HUES6 (cell line): ENCODE data around the gene MAMDC4.
A peak's percentile ranks its signal among the peaks of the same experiment; 100 is the strongest.
"Not testable (repeated sequence)": the region's sequence is repeated elsewhere in the genome, so short reads cannot be mapped to it uniquely, and the experiment has no call there.

Source experiments
- H3K27ac ChIP-seq: 2 replicates; pipeline ENCODE4 v1.7.0; 2013; ENCODE audit warnings: low read depth, mild to moderate bottlenecking, low read length, inconsistent platforms
- H3K27me3 ChIP-seq: 2 replicates; pipeline ENCODE4 v1.6.1; 2013; ENCODE audit warnings: low read length; ENCODE audit not compliant: control insufficient read depth, insufficient read depth
- H3K36me3 ChIP-seq: 2 replicates; pipeline ENCODE4 v1.6.1; 2013; ENCODE audit warnings: low read length; ENCODE audit not compliant: control insufficient read depth, insufficient read depth
- H3K4me1 ChIP-seq: 2 replicates; pipeline ENCODE4 v1.6.1; 2013; ENCODE audit warnings: low read length; ENCODE audit not compliant: control insufficient read depth, insufficient read depth
- H3K4me3 ChIP-seq: 2 replicates; pipeline ENCODE4 v1.5.1; 2013; ENCODE audit warnings: low read depth, low read length
- H3K9ac ChIP-seq: one replicate; pipeline ENCODE4 v1.6.1; 2013; ENCODE audit warnings: mild to moderate bottlenecking, low read length
- H3K9me3 ChIP-seq: 2 replicates; pipeline ENCODE4 v1.6.1; 2013; ENCODE audit warnings: low read depth, low read length; ENCODE audit not compliant: control insufficient read depth, insufficient read depth

The MAMDC4 gene

DNA sequence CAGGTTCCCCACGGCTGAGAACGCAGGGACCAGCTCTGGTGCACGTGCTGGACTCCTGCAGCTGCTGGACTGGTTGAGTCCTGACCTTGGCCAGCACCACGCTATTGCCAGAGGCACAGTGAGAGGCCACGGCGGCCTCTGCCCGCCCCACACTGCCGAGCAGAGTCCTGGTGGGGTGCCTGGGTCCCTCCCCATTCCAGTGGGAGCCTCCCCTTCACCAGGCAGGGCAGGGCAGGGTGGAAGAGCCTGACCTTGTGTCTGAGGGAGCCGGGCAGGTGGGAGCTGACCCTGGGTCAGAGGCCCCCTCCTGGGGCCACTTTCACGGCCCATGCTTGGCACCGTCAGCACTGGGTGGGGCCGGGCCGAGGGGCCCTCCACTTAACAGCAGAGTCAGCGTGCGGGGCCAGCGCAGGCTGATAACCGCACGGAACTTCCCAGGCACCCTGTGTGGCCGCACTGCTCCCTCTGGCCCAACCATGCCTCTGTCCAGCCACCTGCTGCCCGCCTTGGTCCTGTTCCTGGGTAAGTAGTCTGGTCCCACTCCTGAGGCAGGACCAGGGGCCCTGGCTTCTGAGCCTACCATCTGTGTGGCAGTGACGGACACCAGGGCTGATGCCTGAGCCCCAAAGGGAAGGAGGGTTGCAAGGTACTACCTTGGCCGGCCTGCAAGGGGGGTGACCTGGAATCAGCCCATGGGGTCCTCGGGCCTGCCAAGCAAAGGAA, at the start of gene MAMDC4:
Gene MAMDC4, plus strand, starts transcription at position 406 of the 723 bp plus-strand sequence. Its CDS starts 71 bp downstream, at position 477.
- H3K4me3 ChIP-seq = no peak within 1 kb of the TSS
- no peak within 1 kb of the TSS for H3K27ac ChIP-seq
- no peak within 1 kb of the TSS for H3K9ac ChIP-seq
- no peaks in the 10 kb centered on the region for H3K9me3 ChIP-seq
- H3K36me3 ChIP-seq = peaks cover 20% of the 10 kb centered on the region
- H3K4me1 ChIP-seq = peaks cover 9% of the 10 kb centered on the region
- H3K27me3 ChIP-seq = no peaks in the 10 kb centered on the region

DNA sequence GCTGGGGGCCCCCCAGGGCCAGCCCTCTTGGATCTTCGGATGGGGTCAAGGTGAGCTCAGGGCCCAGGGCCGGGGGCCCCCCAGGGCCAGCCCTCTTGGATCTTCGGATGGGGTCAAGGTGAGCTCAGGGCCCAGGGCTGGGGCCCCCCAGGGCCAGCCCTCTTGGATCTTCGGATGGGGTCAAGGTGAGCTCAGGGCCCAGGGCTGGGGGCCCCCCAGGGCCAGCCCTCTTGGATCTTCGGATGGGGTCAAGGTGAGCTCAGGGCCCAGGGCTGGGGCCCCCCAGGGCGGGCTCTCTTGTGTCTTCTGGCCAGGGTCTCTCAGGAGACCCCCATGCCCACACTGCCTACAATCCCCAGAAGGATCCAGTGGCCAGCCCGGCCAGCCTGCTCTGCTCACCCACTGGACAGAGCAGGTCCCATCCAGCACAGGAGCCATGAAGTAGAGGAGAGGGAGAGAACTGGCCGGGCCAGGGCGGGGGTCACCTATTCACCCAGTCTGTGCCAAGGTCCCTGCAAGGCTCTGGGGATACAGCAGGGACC, 49.1 kb upstream of the MAMDC4 start:
- not testable (repeated sequence) for H3K9me3 ChIP-seq, H3K27ac ChIP-seq, H3K4me3 ChIP-seq, H3K9ac ChIP-seq
- Histone ChIP-seq H3K27me3 (peaks cover 21% of the 10 kb centered on the region), H3K36me3 (peaks cover 16% of the 10 kb centered on the region), H3K4me1 (peaks cover 20% of the 10 kb centered on the region)

GRCh38 chr9:136803551-136804508, 48.3 kb upstream of the MAMDC4 start:
- H3K4me1 ChIP-seq = peaks cover 20% of the 10 kb centered on the region
- H3K36me3 ChIP-seq = peaks cover 16% of the 10 kb centered on the region
- no peak overlapping the region for H3K27ac ChIP-seq
- no peak overlapping the region for H3K9ac ChIP-seq
- no peak overlapping the region for H3K4me3 ChIP-seq
- no peaks in the 10 kb centered on the region for H3K9me3 ChIP-seq
- H3K27me3 ChIP-seq = peaks cover 16% of the 10 kb centered on the region

GRCh38 chr9:136804509-136805206, 47.5 kb upstream of the MAMDC4 start:
- peaks cover 23% of the 10 kb centered on the region for H3K4me1 ChIP-seq
- H3K27ac ChIP-seq = no peak overlapping the region
- H3K36me3 ChIP-seq = peaks cover 18% of the 10 kb centered on the region
- H3K4me3 ChIP-seq = no peak overlapping the region
- H3K27me3 ChIP-seq = peaks cover 8% of the 10 kb centered on the region
- H3K9me3 ChIP-seq = no peaks in the 10 kb centered on the region
- H3K9ac ChIP-seq = no peak overlapping the region

- no peak overlapping the region for H3K9ac ChIP-seq
- H3K27me3 ChIP-seq = 0 out of 2 replicates have a peak, but pooled peaks cover 5% of the 10 kb centered on the region
- H3K36me3 ChIP-seq = peaks cover 24% of the 10 kb centered on the region
- H3K9me3 ChIP-seq = no peaks in the 10 kb centered on the region
- H3K27ac ChIP-seq = no peak overlapping the region
- no peak overlapping the region for H3K4me3 ChIP-seq
- peaks cover 26% of the 10 kb centered on the region for H3K4me1 ChIP-seq
These were observed 46.9 kb upstream of the MAMDC4 start for GRCh38 chr9:136805207-136805740.

GRCh38 chr9:136806067-136806466, 46.1 kb upstream of the MAMDC4 start:
- Histone ChIP-seq H3K4me1 (peaks cover 21% of the 10 kb centered on the region; the same call in 1 of the 2 replicates), H3K27ac (no peak overlapping the region), H3K36me3 (peaks cover 25% of the 10 kb centered on the region), H3K9ac (no peak overlapping the region), H3K27me3 (0 out of 2 replicates have a peak, but pooled peaks cover 5% of the 10 kb centered on the region), H3K9me3 (no peaks in the 10 kb centered on the region), H3K4me3 (no peak overlapping the region)

- Histone ChIP-seq H3K27ac (peak overlapping the region; percentile 84; the same call in 1 of the 2 replicates), H3K36me3 (peaks cover 26% of the 10 kb centered on the region)
These were observed 45.4 kb upstream of the MAMDC4 start for GRCh38 chr9:136806631-136807201.

DNA sequence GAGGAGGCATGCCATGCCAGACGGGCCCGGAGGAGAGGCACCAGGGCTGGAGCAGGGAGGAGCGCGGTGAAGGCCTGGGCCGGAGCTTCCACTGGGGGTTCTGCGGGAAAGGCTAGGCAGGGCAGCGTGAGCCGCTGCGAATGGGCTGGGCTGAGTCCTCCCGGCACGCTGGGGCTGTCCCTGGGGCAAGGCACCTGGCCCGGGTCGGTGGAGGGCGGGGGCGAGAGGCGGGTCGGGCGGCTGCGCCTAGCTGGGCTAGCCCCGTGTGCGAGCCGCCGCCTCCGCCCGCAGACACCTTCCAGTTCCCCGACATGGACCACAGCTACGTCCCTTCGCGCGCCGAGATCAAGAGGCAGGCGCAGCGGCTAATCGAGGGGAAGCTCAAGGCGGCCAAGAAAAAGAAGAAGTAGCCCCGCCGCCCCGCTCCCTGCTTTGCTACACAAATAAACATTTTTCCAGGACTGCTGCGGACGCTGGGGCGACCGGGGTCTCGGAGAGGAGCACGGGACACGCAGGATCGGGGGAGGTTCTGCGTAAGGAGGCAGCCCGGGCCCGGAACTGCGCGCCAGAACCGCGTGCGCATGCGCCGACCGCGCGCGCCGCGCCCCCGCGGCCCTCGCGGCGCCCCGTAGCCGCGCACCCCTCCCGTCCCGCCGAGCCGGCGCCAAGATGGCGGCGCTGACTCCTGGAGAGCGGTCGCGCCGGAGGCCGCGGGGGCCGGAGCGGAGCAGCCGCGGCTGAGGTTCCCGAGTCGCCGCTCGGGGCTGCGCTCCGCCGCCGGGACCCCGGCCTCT, 44.7 kb upstream of the MAMDC4 start, which contains the start of gene RABL6:
Gene RABL6, plus strand, starts transcription at position 668 of the 794 bp plus-strand sequence. CDS start 249 bp downstream, outside the sequence.
- peak within 1 kb of the TSS; percentile 90 for H3K4me3 ChIP-seq
- peak within 1 kb of the TSS; percentile 92 for H3K27ac ChIP-seq
- H3K9me3 ChIP-seq = no peaks in the 10 kb centered on the region
- peaks cover 34% of the 10 kb centered on the region for H3K36me3 ChIP-seq
- peaks cover 21% of the 10 kb centered on the region; the same call in 1 of the 2 replicates for H3K4me1 ChIP-seq
- H3K9ac ChIP-seq = peak within 1 kb of the TSS; percentile 93
- H3K27me3 ChIP-seq = 0 out of 2 replicates have a peak, but pooled peaks cover 5% of the 10 kb centered on the region

More at GRCh38 chr9:136806631-136807201, 45.4 kb upstream of the MAMDC4 start:
- Histone ChIP-seq H3K27me3 (0 out of 2 replicates have a peak, but pooled peaks cover 5% of the 10 kb centered on the region), H3K9me3 (no peaks in the 10 kb centered on the region), H3K4me3 (peak overlapping the region; percentile 90), H3K9ac (peak overlapping the region; percentile 93), H3K4me1 (peaks cover 21% of the 10 kb centered on the region; the same call in 1 of the 2 replicates)

GRCh38 chr9:136808075-136808805, 43.9 kb upstream of the MAMDC4 start:
- peaks cover 21% of the 10 kb centered on the region; the same call in 1 of the 2 replicates for H3K4me1 ChIP-seq
- H3K9me3 ChIP-seq = no peaks in the 10 kb centered on the region
- H3K4me3 ChIP-seq = peak overlapping the region; percentile 90
- peak overlapping the region; percentile 93 for H3K9ac ChIP-seq
- H3K36me3 ChIP-seq = peaks cover 41% of the 10 kb centered on the region
- H3K27me3 ChIP-seq = 0 out of 2 replicates have a peak, but pooled peaks cover 5% of the 10 kb centered on the region
- H3K27ac ChIP-seq = peak overlapping the region; percentile 92
